Activated T-cell treated with anti-CD3 and anti-CD28 coated beads, Interleukin-2, amount 50 U/mL, for 48 hours (primary cell): ENCODE data around the gene UGT1A3.

ENCODE experiments used
- DNase-seq, 2 experiments: peaks; one replicate each; pipeline ENCODE4 v3.0.0-alpha.2; 2020

UGT1A3 gene

GRCh38 chr2:233799087-233799665 lies 70.3 kb downstream of the UGT1A3 start:
- DNase-seq = peak; percentile 5 to 10

- no peak for DNase-seq
Measured at GRCh38 chr2:233799716-233800115, 70.9 kb downstream of the UGT1A3 start.

DNA sequence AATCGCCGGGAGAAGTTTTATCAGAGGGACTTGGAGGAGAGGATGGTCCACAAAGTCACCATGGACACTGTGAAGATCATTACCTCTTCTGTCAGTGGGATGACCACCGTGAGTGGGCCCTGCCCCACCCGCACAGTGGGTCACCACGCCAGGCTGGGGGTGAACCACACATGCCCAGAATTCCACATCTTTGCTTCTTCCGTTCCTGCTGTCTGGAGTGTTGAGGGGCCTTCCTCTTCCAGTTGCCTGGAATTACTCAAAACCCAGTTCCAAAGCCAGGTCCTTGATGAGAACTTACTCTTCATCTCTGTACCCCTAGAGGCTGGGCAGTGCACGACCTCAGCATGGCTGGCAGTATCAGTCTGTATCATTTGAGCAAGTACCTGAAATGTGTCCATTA lies 71.4 kb downstream of the UGT1A3 start:
- DNase-seq = peak; percentile 7

- peak; percentile 17 to 32 for DNase-seq
Measured at GRCh38 chr2:233801357-233802131, 72.7 kb downstream of the UGT1A3 start.

DNA sequence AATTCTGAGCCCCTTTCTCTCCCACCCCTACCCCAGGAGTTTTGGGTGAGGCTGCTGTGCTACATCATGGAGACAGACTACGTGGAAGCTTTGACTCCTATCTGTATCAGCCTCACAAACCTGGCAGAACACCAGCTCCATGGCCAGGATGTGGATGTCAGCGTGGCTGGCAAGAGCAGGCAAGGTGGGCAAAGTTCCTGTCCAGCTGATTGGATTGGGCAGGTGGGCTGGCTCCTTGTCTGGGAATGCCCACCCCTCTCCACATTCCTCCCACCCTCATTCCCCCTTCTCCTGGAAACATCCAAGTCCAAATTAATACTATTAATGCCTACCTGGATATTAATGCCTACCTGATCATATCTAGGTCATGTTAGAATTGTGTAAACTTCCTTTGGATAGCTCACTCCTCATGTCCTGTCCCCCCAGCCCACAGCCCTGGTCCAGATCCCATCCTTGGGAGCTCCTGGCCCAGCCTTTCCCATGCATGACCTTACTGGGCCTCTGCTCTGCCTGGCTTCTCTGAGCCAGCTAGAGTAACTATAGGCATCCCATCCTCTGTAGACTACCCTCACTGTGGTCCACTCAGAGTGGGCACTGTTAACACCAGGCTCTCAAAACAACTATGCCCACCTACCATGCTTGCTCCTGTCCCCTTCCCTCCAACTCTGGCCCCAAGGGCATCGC lies 73.4 kb downstream of the UGT1A3 start:
- DNase-seq = peak in 1 of 2 experiments; percentile 2

DNA sequence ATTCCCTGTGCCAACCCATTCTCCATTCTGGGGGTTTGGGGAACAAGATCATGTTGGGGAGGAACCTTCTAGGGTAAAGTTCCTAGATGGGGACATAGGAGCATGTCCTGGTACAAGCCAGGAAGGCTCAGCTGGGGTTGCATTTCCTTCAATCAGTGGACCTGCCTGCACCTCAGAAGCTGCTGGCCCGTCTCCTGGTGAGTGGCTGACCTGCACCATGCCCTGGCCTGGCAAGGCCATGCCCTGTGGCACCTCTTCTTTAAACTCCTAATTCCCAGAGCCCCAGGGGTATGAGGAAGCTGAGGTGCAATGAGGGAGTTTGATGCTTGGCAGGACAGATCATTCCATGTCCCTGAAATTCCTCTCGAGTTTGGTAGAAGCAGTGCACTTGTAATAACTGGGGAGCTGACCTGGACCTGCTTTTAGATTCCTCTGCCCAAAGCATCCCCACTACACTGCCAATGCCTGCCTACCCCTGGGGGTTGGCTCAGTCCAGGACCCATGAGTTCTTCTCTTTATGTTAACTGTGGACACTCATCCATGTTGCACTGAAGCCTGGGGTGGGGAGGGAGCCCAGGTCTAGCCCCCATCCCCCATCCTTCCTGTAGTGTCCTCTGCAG lies 74.6 kb downstream of the UGT1A3 start:
- peak in 1 of 2 experiments; percentile 1 for DNase-seq

DNA sequence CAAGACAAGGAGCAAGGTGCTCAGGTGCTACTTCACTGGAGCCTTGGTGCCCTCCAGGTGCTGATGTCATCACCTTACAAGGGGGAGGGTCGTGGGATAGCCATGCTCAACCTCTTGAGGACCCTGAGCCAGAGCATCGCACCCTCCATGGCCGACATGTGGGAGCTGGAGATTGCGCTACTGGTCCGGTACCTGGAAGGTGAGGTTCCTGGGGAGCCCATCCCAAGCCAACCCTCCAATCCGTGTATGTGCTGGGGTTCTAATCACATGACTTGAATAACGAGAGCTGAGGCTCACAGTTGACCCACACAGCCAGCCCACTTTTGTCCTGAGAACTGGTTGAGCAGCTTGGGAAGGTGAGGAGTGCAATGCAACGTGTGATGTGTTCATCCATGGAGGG lies 75.2 kb downstream of the UGT1A3 start:
- DNase-seq = peak in 1 of 2 experiments; percentile 7

DNA sequence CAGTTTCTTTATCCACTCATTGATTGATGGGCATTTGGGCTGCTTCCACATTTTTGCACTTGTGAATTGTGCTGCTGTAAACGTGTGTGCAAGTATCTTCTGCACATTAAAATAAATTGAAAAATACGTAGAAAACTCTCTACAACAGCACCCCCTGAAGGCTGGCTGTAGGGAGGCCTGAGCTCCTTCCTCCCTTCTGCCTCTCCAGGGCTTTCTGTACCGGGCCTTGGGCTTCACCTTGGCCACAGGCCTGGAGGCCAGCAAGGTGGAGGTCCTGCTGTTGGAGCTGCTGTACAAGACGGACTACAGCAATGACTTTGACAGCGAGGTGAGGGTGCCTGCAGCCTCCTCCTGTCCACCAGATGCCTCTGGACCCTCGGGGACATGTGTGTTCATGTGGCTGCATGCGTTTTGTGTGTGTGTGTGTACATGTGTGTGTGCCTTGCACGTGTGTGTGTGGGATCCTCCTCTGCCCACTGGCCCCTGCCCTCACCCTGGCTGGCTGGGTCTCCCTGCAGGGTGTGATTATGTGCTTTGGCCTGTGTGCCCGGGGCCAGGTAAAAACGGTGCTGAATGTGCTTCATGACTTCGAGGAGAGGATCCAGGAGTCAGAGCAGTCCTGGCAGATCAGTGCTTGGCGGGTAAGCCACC lies 78.5 kb downstream of the UGT1A3 start:
- DNase-seq = peak in 1 of 2 experiments; percentile 8

- DNase-seq = no peak
Measured at GRCh38 chr2:233807966-233808935, 79.4 kb downstream of the UGT1A3 start.

DNA sequence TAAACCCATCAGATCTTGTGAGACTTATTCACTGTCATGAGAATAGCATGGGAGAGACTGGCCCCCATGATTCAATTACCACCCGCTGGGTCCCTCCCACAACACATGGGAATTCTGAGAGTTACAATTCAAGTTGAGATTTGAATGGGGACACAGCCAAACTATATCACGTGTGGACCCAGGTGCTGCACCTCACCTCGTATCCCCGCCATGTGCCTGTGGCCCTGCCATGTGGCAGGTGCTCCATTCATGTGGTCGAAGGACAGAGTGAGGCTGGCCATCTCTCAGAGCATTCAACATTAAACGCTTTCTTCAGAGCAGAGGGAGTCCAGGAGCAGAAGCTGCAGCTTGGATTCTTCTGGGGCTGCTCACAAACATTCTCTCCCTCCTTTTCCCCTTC lies 81.5 kb downstream of the UGT1A3 start:
- no peak for DNase-seq

DNA sequence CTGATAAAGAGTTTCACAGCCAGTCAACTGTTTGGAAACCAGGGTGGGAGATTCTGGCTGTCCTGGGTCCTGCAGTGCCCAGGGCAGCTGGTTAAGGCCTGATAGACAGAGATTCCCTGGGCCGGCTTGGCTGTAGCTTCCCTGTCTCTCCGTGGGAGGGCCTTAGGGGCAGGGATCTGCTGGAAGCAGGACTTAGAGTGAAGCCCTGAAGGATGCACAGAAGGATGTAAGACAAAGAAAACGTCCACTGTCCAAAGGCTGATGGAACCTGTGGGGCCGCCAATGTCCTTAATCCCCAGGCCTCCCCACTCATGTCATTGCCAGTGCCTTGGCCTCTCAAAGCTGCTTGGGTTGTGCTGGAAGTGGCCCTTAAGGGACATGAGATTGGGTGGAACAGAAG lies 82.2 kb downstream of the UGT1A3 start:
- DNase-seq = no peak

- no peak for DNase-seq
Measured at GRCh38 chr2:233811732-233812131, 82.9 kb downstream of the UGT1A3 start.

- DNase-seq = no peak
Measured at GRCh38 chr2:233813236-233814055, 84.6 kb downstream of the UGT1A3 start.

- DNase-seq = no peak
Measured at GRCh38 chr2:233814056-233814835, 85.4 kb downstream of the UGT1A3 start.

DNA sequence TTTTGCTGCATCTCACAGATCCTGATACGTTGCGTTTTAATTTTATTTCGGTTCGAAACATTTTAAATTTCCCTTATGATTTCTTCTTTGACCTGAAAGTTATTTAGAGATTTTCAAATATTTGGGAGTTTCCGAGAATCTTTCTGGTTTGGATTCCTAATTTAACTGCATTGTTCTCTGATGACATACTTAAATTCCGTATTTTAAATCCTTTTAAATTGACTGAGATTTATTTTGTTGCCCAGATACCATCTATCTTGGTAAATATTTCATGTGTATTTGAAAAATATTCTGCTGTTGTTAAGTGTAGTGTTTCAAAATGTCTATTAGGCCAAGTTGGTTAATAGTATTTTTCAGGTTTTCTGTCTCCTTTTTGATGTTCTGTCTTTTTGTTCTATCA lies 87.0 kb downstream of the UGT1A3 start:
- no peak for DNase-seq

DNA sequence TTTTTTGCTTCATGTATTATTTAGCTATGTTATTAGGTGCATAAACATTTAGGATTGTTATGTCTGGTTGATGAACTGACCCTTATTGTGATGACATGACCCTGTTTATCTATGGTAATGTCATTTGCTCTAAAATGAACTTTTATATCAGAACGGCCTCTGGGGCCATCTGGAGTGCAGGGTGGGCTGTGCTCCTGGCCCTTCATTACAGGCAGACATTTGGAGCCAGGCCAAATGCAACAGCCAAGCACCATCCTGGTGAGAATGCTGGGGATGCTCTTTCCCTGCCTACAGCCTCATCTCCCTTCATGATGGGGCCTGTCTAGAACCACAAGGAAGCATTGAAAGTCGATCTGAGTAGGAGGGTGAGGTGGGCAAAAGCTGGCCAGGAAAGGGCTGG lies 87.5 kb downstream of the UGT1A3 start:
- DNase-seq = no peak

DNA sequence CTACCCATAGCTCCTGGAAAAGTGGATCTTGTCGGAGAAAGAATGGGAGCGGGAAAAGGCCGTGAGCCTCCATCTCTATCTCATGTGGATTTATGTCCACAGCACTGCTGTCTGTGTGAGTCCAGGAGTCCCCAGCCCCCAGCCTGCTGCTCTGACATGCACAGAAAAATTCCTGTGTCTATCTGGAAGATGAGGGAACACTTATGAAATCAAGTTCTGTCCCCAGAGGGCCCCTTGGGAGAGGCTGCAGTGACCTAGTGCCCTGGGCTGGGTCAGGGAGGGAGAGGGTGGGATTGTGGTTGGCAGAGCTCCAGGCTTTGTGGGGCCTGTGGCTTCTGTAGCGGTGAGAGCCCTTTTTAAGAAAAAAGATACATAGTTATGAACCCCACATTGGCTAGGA lies 87.9 kb downstream of the UGT1A3 start:
- no peak for DNase-seq

DNA sequence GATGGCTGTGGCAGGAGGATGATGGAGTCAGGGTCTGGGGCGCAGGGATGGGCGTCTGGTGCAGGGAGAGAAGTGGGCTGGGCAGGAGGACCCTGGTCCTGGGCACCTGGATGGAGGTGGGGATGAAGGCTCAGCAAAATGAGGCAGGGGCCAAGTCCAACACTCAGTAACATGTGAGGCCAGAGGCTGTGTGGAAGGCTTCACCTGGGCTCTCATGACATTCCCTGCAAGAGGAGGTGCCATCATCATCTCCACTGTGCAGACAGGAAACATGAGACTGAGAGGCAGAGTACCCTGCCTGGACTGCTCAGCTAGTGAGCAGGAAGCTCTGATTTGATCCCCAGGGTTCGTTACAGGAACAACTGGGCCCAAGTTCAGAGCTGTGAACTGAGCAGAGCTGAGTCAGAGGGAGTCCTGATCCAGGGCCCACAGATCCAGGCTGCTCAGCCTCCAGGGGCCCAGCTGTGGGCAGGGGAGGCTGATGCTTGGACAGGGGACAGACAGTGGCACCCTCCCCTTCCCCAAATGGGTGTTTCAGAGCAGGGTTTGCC lies 88.6 kb downstream of the UGT1A3 start:
- DNase-seq = no peak

DNA sequence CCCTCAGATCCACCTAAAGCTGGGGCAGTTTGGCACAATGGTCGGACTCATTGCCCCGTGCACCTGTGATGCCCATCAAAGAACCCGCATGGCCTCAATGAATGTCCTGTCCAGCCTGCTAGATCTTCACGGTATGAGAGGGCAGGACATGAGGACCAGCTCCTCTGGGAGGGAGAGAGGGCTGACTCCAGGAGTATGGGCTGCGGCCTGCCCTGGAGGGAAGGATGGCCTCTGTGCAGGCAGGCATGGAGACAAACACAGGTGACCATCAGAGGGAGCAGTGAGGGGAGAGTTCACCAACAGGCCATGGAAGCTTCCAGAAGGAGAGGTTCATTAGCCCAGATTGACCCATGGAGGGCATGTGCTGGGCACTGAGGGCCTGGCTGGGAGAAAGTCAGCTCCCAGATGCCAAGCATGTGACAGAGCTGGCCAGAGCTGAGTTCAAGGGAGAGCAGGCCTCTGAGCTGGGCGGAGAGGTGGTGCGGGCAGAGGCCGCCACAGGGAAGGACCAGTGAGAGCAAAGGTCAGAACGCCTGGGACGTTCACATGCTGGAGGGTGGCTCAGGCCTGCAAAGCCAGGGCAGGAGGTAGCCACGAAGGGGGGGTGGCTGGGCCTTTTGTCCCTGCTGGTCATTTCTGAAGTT lies 89.3 kb downstream of the UGT1A3 start:
- DNase-seq = no peak
